Mesenchymal stem cell (in vitro differentiated cells and primary cell): ENCODE results near the gene PBX1.

Experiments used
- DNase-seq: peaks from one replicate; pipeline ENCODE4 v3.0.0-alpha.2; 2013
- H2AFZ ChIP-seq: one replicate; pipeline ENCODE4 v1.6.1; 2013; ENCODE audit warnings: low read depth, mild to moderate bottlenecking, control low read depth, inconsistent platforms, low read length, moderate library complexity
- H2AK5ac ChIP-seq: 2 replicates; pipeline ENCODE4 v1.6.1; 2013; ENCODE audit warnings: low read length, moderate library complexity, mild to moderate bottlenecking, inconsistent platforms; ENCODE audit not compliant: severe bottlenecking
- H2BK120ac ChIP-seq: one replicate; pipeline ENCODE4 v1.6.1; 2013; ENCODE audit warnings: low read depth, mild to moderate bottlenecking, inconsistent platforms, low read length, moderate library complexity
- H2BK12ac ChIP-seq, 2 experiments: one replicate each; pipeline ENCODE4 v1.6.1; 2013; ENCODE audit warnings: inconsistent platforms in 2 of 2, low read length in 2 of 2, mild to moderate bottlenecking in 2 of 2, moderate library complexity in 2 of 2, control low read depth in 1 of 2
- H2BK15ac ChIP-seq: one replicate; pipeline ENCODE4 v1.6.1; 2013; ENCODE audit warnings: mild to moderate bottlenecking, low read depth, inconsistent platforms; ENCODE audit not compliant: poor library complexity, severe bottlenecking
- H2BK5ac ChIP-seq: 2 replicates; pipeline ENCODE4 v1.6.1; 2013; ENCODE audit warnings: low read depth, mild to moderate bottlenecking, low read length, control low read depth, inconsistent platforms; ENCODE audit not compliant: poor library complexity, severe bottlenecking
- H3K14ac ChIP-seq, 2 experiments: one replicate each; pipeline ENCODE4 v1.6.1; 2013; ENCODE audit warnings: inconsistent platforms in 2 of 2, low read length in 2 of 2, control low read depth in 1 of 2, mild to moderate bottlenecking in 1 of 2, moderate library complexity in 1 of 2
- H3K18ac ChIP-seq, 2 experiments: one replicate each; pipeline ENCODE4 v1.6.1; 2013; ENCODE audit warnings: inconsistent platforms in 2 of 2, low read length in 2 of 2, control low read depth in 1 of 2, low read depth in 1 of 2, mild to moderate bottlenecking in 1 of 2
- H3K23ac ChIP-seq, 2 experiments: one replicate each; pipeline ENCODE4 v1.6.1; 2013; ENCODE audit warnings: inconsistent platforms in 2 of 2, low read length in 2 of 2, mild to moderate bottlenecking in 2 of 2, moderate library complexity in 2 of 2, control low read depth in 1 of 2
- H3K27ac ChIP-seq: 2 replicates; pipeline ENCODE4 v1.5.1; 2013; ENCODE audit warnings: mild to moderate bottlenecking, moderate library complexity, low read length, control low read depth, inconsistent platforms; ENCODE audit not compliant: poor library complexity, severe bottlenecking
- H3K27me3 ChIP-seq, 2 experiments: 2 replicates each; pipeline versions ENCODE4 v1.6.1 to v1.7.0; 2013; ENCODE audit warnings: low read length in 2 of 2, mild to moderate bottlenecking in 2 of 2, moderate library complexity in 2 of 2, control low read depth in 1 of 2, inconsistent platforms in 1 of 2; ENCODE audit not compliant: control insufficient read depth in 1 of 2, insufficient read depth in 1 of 2
- H3K36me3 ChIP-seq, 2 experiments: 2 replicates each; pipeline versions ENCODE4 v1.6.1 to v1.7.0; 2013; ENCODE audit warnings: low read length in 2 of 2, control low read depth in 1 of 2, inconsistent platforms in 1 of 2, low read depth in 1 of 2, mild to moderate bottlenecking in 1 of 2; ENCODE audit not compliant: insufficient read depth in 2 of 2, control insufficient read depth in 1 of 2
- H3K4ac ChIP-seq, 2 experiments: one replicate each; pipeline ENCODE4 v1.6.1; 2013; ENCODE audit warnings: inconsistent platforms in 2 of 2, low read length in 2 of 2, mild to moderate bottlenecking in 2 of 2, moderate library complexity in 2 of 2, control low read depth in 1 of 2, low read depth in 1 of 2
- H3K4me1 ChIP-seq: 2 replicates; pipeline ENCODE4 v1.6.1; 2013; ENCODE audit warnings: low read depth, low read length, control low read depth; ENCODE audit not compliant: control insufficient read depth, insufficient read depth
- H3K4me2 ChIP-seq: 2 replicates; pipeline ENCODE4 v1.6.1; 2013; ENCODE audit warnings: low read length, mild to moderate bottlenecking, inconsistent platforms; ENCODE audit not compliant: poor library complexity, severe bottlenecking
- H3K4me3 ChIP-seq, 2 experiments: 2 replicates each; pipeline versions ENCODE4 v1.5.1 to v1.7.0; 2013; ENCODE audit warnings: low read length in 2 of 2, mild to moderate bottlenecking in 2 of 2, control low read depth in 1 of 2, low read depth in 1 of 2; ENCODE audit not compliant: insufficient read depth in 1 of 2
- H3K79me1 ChIP-seq: replicated peaks from 2 replicates; pipeline ENCODE4 v1.6.1; 2013; ENCODE audit warnings: mild to moderate bottlenecking, control low read depth, low read length, inconsistent platforms; ENCODE audit not compliant: poor library complexity, severe bottlenecking
- H3K9ac ChIP-seq: 2 replicates; pipeline ENCODE4 v1.7.0; 2013; ENCODE audit warnings: mild to moderate bottlenecking, low read length, moderate library complexity
- H3K9me3 ChIP-seq: 2 replicates; pipeline ENCODE4 v1.7.0; 2013; ENCODE audit warnings: mild to moderate bottlenecking, low read length; ENCODE audit not compliant: control insufficient read depth
- H4K8ac ChIP-seq: one replicate; pipeline ENCODE4 v1.6.1; 2013; ENCODE audit warnings: inconsistent platforms, mild to moderate bottlenecking, low read length, moderate library complexity
- H4K91ac ChIP-seq: one replicate; pipeline ENCODE4 v1.6.1; 2013; ENCODE audit warnings: mild to moderate bottlenecking, low read length, inconsistent platforms
- WGBS: methylation state at CpG from one replicate; pipeline ENCODE4 v1.1.7; 2013; ENCODE audit warnings: mixed read lengths; 5-methylcytosine and 5-hydroxymethylcytosine counted together

The PBX1 gene

GRCh38 chr1:164654200-164654599, 95.2 kb downstream of the PBX1 start:
- Histone ChIP-seq H2BK120ac (no peak overlapping the region), H3K36me3 (no peaks in the 10 kb centered on the region), H2AFZ (no peak overlapping the region), H2BK12ac (no peak overlapping the region), H3K79me1 (peaks cover 3% of the 10 kb centered on the region), H3K4ac (no peak overlapping the region), H3K27me3 (no peaks in the 10 kb centered on the region), H3K4me1 (peaks cover 9% of the 10 kb centered on the region), H3K9ac (no peak overlapping the region), H3K4me2 (no peak overlapping the region), H4K8ac (no peak overlapping the region), H3K18ac (no peak overlapping the region), H2BK15ac (no peak overlapping the region), H4K91ac (no peak overlapping the region), H3K9me3 (no peaks in the 10 kb centered on the region), H3K27ac (no peak overlapping the region), H2BK5ac (no peak overlapping the region), H3K23ac (no peak overlapping the region), H3K4me3 (no peak overlapping the region), H2AK5ac (no peak overlapping the region), H3K14ac (no peak overlapping the region)
- 65% methylated on average over 3 of the region's 3 CpGs for WGBS
- no peak for DNase-seq

GRCh38 chr1:164658864-164659263, 99.9 kb downstream of the PBX1 start:
- no peak overlapping the region for H3K27ac ChIP-seq
- H3K79me1 ChIP-seq, result no peaks in the 10 kb centered on the region
- no peak overlapping the region for H2AFZ ChIP-seq
- no peak overlapping the region for H2BK120ac ChIP-seq
- no peak overlapping the region for H3K4me2 ChIP-seq
- no peak overlapping the region for H4K8ac ChIP-seq
- H3K18ac ChIP-seq, result no peak overlapping the region
- H3K4ac ChIP-seq, result no peak overlapping the region
- no peak overlapping the region for H2BK12ac ChIP-seq
- H4K91ac ChIP-seq, result no peak overlapping the region
- no peaks in the 10 kb centered on the region for H3K9me3 ChIP-seq
- H3K4me3 ChIP-seq, result no peak overlapping the region
- H3K14ac ChIP-seq, result no peak overlapping the region
- H2BK5ac ChIP-seq, result no peak overlapping the region
- no peak for DNase-seq
- no peak overlapping the region for H2AK5ac ChIP-seq
- WGBS, result 89% methylated on average over 3 of the region's 3 CpGs
- no peaks in the 10 kb centered on the region for H3K4me1 ChIP-seq
- no peak overlapping the region for H3K9ac ChIP-seq
- no peaks in the 10 kb centered on the region for H3K27me3 ChIP-seq
- no peak overlapping the region for H3K23ac ChIP-seq
- no peaks in the 10 kb centered on the region for H3K36me3 ChIP-seq
- H2BK15ac ChIP-seq, result no peak overlapping the region

GRCh38 chr1:164659621-164660411, 100.8 kb downstream of the PBX1 start:
- Histone ChIP-seq H3K14ac (no peak overlapping the region), H3K4me1 (no peaks in the 10 kb centered on the region), H3K18ac (no peak overlapping the region), H2BK120ac (no peak overlapping the region), H3K9me3 (no peaks in the 10 kb centered on the region), H2AK5ac (no peak overlapping the region), H2BK12ac (peak overlapping the region in 1 of 2 experiments; percentile 58), H2BK15ac (no peak overlapping the region), H3K79me1 (peaks cover 3% of the 10 kb centered on the region), H3K9ac (no peak overlapping the region), H3K4ac (peak overlapping the region in 1 of 2 experiments; percentile 3), H4K8ac (no peak overlapping the region), H3K4me2 (no peak overlapping the region), H3K36me3 (no peaks in the 10 kb centered on the region), H4K91ac (no peak overlapping the region), H3K23ac (no peak overlapping the region), H2BK5ac (no peak overlapping the region), H3K27ac (no peak overlapping the region), H3K4me3 (no peak overlapping the region), H3K27me3 (no peaks in the 10 kb centered on the region), H2AFZ (no peak overlapping the region)
- WGBS, result 85% methylated on average over 4 of the region's 4 CpGs
- no peak for DNase-seq

- Histone ChIP-seq H2BK12ac (no peak overlapping the region), H3K27ac (no peak overlapping the region), H3K27me3 (no peaks in the 10 kb centered on the region), H4K91ac (no peak overlapping the region), H3K4me2 (no peak overlapping the region), H2BK15ac (no peak overlapping the region), H3K9me3 (no peaks in the 10 kb centered on the region), H3K4me3 (no peak overlapping the region), H2AFZ (no peak overlapping the region), H3K4me1 (no peaks in the 10 kb centered on the region), H3K18ac (no peak overlapping the region), H3K79me1 (peaks cover 3% of the 10 kb centered on the region), H2BK5ac (no peak overlapping the region), H3K36me3 (no peaks in the 10 kb centered on the region), H3K23ac (no peak overlapping the region), H3K9ac (no peak overlapping the region), H2BK120ac (no peak overlapping the region), H3K4ac (no peak overlapping the region), H4K8ac (no peak overlapping the region), H2AK5ac (no peak overlapping the region), H3K14ac (no peak overlapping the region)
- WGBS, result 48% methylated on average over 2 of the region's 2 CpGs
- peak; percentile 69 for DNase-seq
These were observed 101.4 kb downstream of the PBX1 start for GRCh38 chr1:164660412-164660772.
